LNCaP clone FGC (cell line): ENCODE data around the gene OR13C5.
"Not testable (repeated sequence)": the region's sequence is repeated elsewhere in the genome, so short reads cannot be mapped to it uniquely, and the experiment has no call there.

Experiments
- DNase-seq: peaks from one replicate; pipeline ENCODE4 v3.0.0-alpha.2; 2011; ENCODE audit warnings: low read depth
- H3K4me3 ChIP-seq: 2 replicates; pipeline ENCODE4 v1.5.1; 2011; ENCODE audit warnings: mild to moderate bottlenecking, low read depth, low read length, control low read depth
- CTCF ChIP-seq: IDR thresholded peaks from 2 replicates; pipeline ENCODE4 v1.5.1; 2012; ENCODE audit warnings: mild to moderate bottlenecking; ENCODE audit not compliant: control insufficient read depth, insufficient read depth; ENCODE audit errors: extremely low read depth

The OR13C5 gene

GRCh38 chr9:104599313-104599712, at the start of gene OR13C5:
Gene OR13C5, minus strand, starts transcription at chr9:104599413. Its CDS starts 0 bp downstream, at chr9:104599413.
- not testable (repeated sequence) for H3K4me3 ChIP-seq, DNase-seq

GRCh38 chr9:104635456-104635855, 36.2 kb upstream of the OR13C5 start:
- no peak for DNase-seq
- no peak overlapping the region for H3K4me3 ChIP-seq
- no peak for TF ChIP-seq CTCF

GRCh38 chr9:104633976-104634520, 34.8 kb upstream of the OR13C5 start:
- H3K4me3 ChIP-seq, result no peak overlapping the region
- no peak for DNase-seq
- TF ChIP-seq CTCF, result no peak

GRCh38 chr9:104625964-104626363, 26.8 kb upstream of the OR13C5 start:
- DNase-seq, H3K4me3 ChIP-seq: not testable (repeated sequence)

- no peak for TF ChIP-seq CTCF
- no peak within 1 kb of the TSS for H3K4me3 ChIP-seq
- DNase-seq, result no peak
Measured at GRCh38 chr9:104618104-104618503, 18.9 kb upstream of the OR13C5 start, which contains the start of gene OR13C9. Gene OR13C9, minus strand, starts transcription at chr9:104618204. Its CDS starts 0 bp downstream, at chr9:104618204.

GRCh38 chr9:104617418-104617817, 18.2 kb upstream of the OR13C5 start:
- no peak for DNase-seq
- H3K4me3 ChIP-seq, result no peak overlapping the region
- no peak for TF ChIP-seq CTCF

- TF ChIP-seq CTCF, result no peak
- DNase-seq, result no peak
- no peak overlapping the region for H3K4me3 ChIP-seq
Measured at GRCh38 chr9:104611213-104611612, 12.0 kb upstream of the OR13C5 start.

GRCh38 chr9:104608336-104608735, 9.1 kb upstream of the OR13C5 start:
- peak; percentile 40 for TF ChIP-seq CTCF
- H3K4me3 ChIP-seq, result no peak overlapping the region
- DNase-seq, result no peak
